Stimulated activated naive B cell treated with anti-CD40 and anti-IgM and Interleukin-4, amounts not matched to agents 10 μg/mL and 1 μg/mL and 100 μg/mL, for 72 hours (primary cell): Measurements from ENCODE around the gene FEN1.
A peak's percentile ranks its signal among the peaks of the same experiment; 100 is the strongest.

Source experiments
- ATAC-seq, 2 donors: fragments of 150-1000 bp; cut with Tn5 transposase; replicated peaks; 2 replicates each; pipeline ENCODE4 v1.10.0; 2021; ENCODE audit warnings: moderate library complexity in 1 of 2
- DNase-seq: peaks from one replicate; pipeline ENCODE4 v3.0.0; 2021
- H3K27ac Mint-ChIP-seq: one replicate; pipeline ENCODE4 v1.8.0; 2022; ENCODE audit warnings: mild to moderate bottlenecking, mixed read lengths
- H3K27me3 Mint-ChIP-seq, 2 donors: one replicate each; pipeline ENCODE4 v1.8.0; 2022; ENCODE audit warnings: mixed read lengths in 2 of 2
- H3K36me3 Mint-ChIP-seq, 2 donors: one replicate each; pipeline ENCODE4 v1.8.0; 2022; ENCODE audit warnings: mixed read lengths in 2 of 2, mild to moderate bottlenecking in 1 of 2
- H3K4me1 Mint-ChIP-seq, 2 donors: one replicate each; pipeline ENCODE4 v1.8.0; 2022; ENCODE audit warnings: mixed read lengths in 2 of 2, mild to moderate bottlenecking in 1 of 2
- H3K4me3 Mint-ChIP-seq, 2 donors: one replicate each; pipeline ENCODE4 v1.8.0; 2022; ENCODE audit warnings: mild to moderate bottlenecking in 2 of 2, mixed read lengths in 2 of 2, moderate library complexity in 1 of 2
- H3K9me3 Mint-ChIP-seq, 2 donors: one replicate each; pipeline ENCODE4 v1.8.0; 2022; ENCODE audit warnings: mixed read lengths in 2 of 2, mild to moderate bottlenecking in 1 of 2

The FEN1 gene

GRCh38 chr11:61787928-61788491 is 4.7 kb upstream of the FEN1 start:
- DNase-seq: no peak
- Mint-ChIP-seq H3K27ac (no peak overlapping the region), H3K36me3 (peaks cover 37 to 53% of the 10 kb centered on the region in 2 donors)

GRCh38 chr11:61791737-61792309 is 888 bp upstream of the FEN1 start:
- Mint-ChIP-seq H3K9me3 (no peaks in the 10 kb centered on the region), H3K27me3 (no peaks in the 10 kb centered on the region), H3K27ac (peak overlapping the region; percentile 99), H3K4me1 (peaks cover 25 to 44% of the 10 kb centered on the region in 2 donors), H3K36me3 (peaks cover 24 to 40% of the 10 kb centered on the region in 2 donors), H3K4me3 (peak overlapping the region; percentile 92)
- DNase-seq: peak; percentile 42
- ATAC-seq: peak; percentile 53 to 62

More at GRCh38 chr11:61787928-61788491, 4.7 kb upstream of the FEN1 start:
- no peaks in the 10 kb centered on the region for H3K9me3 Mint-ChIP-seq
- no peak for ATAC-seq
- no peaks in the 10 kb centered on the region for H3K27me3 Mint-ChIP-seq
- H3K4me3 Mint-ChIP-seq: no peak overlapping the region
- peaks cover 27 to 48% of the 10 kb centered on the region in 2 donors for H3K4me1 Mint-ChIP-seq

DNA sequence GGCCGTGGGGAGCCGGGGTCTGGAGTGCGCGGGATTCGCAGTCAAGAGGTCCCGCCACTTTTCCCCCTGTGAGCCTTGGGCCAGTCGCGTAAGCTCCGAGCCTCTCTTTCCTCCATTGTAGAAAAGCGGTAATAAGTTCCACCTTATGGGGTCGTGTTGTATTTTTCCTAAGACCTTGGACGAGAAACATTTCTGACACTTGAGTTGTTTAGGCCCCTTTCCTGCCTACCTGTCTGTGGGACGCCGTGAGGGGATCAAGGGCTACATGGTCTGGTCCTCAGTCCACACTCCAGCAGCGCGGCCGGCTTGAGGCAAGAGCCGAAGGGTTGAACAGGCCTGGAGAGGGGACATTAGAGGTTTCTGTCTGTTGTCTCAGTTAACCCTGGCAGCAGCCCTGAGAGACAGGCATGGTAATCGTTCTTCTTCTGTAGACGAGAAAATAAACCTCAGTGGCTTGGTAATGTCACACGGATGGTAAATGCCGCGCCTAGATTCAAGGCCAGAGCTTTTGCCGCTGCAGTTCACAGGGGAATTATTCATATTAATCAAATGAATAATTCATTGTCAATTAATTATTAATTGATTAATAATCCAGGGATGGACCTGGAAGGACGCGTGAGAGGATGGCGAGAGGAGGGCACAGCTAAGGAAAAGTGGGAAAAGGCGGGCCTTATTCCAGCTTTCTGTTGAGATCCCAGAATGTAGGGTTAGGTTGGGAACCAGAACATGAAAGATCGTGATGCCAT is 545 bp downstream of the FEN1 start:
- DNase-seq: no peak
- Mint-ChIP-seq H3K4me1 (peaks cover 23 to 41% of the 10 kb centered on the region in 2 donors), H3K27ac (peak overlapping the region; percentile 99), H3K4me3 (peak overlapping the region; percentile 92), H3K27me3 (no peaks in the 10 kb centered on the region), H3K36me3 (peaks cover 19 to 45% of the 10 kb centered on the region in 2 donors), H3K9me3 (no peaks in the 10 kb centered on the region)
- ATAC-seq: peak; percentile 32 to 35

GRCh38 chr11:61793829-61794204 is 1.1 kb downstream of the FEN1 start:
- no peak for DNase-seq
- no peaks in the 10 kb centered on the region for H3K9me3 Mint-ChIP-seq
- peak overlapping the region; percentile 65 for H3K27ac Mint-ChIP-seq
- H3K4me3 Mint-ChIP-seq: peak overlapping the region; percentile 92
- H3K4me1 Mint-ChIP-seq: peaks cover 25 to 41% of the 10 kb centered on the region in 2 donors
- H3K36me3 Mint-ChIP-seq: peaks cover 17 to 43% of the 10 kb centered on the region in 2 donors
- no peak for ATAC-seq
- no peaks in the 10 kb centered on the region for H3K27me3 Mint-ChIP-seq

DNA sequence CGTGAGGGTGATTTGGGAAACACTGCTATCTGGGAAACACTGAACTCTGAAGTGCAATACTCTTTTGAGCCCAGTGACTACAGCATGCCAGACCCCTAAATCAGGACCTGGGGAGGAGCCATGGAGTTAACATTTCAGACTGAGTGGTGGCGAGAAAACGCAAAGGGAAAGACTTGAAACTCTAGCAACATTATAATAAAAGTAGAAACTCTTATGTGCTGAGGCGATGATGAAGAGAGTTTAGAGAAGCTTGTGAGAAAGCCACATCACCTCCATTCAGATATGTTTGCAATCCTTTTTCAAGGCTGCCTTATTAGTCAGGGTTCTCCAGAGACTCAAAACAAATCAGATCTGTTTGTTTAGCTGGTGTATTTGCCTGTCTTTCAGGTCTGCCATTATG is 1.9 kb downstream of the FEN1 start:
- Mint-ChIP-seq H3K9me3 (no peaks in the 10 kb centered on the region), H3K4me1 (peaks cover 24 to 39% of the 10 kb centered on the region in 2 donors), H3K27ac (no peak overlapping the region), H3K27me3 (no peaks in the 10 kb centered on the region), H3K4me3 (no peak overlapping the region), H3K36me3 (peaks cover 19 to 45% of the 10 kb centered on the region in 2 donors)
- no peak for ATAC-seq
- no peak for DNase-seq

DNA sequence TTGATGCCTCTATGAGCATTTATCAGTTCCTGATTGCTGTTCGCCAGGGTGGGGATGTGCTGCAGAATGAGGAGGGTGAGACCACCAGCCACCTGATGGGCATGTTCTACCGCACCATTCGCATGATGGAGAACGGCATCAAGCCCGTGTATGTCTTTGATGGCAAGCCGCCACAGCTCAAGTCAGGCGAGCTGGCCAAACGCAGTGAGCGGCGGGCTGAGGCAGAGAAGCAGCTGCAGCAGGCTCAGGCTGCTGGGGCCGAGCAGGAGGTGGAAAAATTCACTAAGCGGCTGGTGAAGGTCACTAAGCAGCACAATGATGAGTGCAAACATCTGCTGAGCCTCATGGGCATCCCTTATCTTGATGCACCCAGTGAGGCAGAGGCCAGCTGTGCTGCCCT is 2.7 kb downstream of the FEN1 start:
- Mint-ChIP-seq H3K4me3 (no peak overlapping the region), H3K27ac (no peak overlapping the region), H3K36me3 (peaks cover 16 to 39% of the 10 kb centered on the region in 2 donors), H3K9me3 (no peaks in the 10 kb centered on the region), H3K27me3 (no peaks in the 10 kb centered on the region), H3K4me1 (peaks cover 20 to 30% of the 10 kb centered on the region in 2 donors)
- DNase-seq (no peak), ATAC-seq (no peak)

- H3K36me3 Mint-ChIP-seq: peaks cover 18 to 40% of the 10 kb centered on the region in 2 donors
These were observed 3.3 kb downstream of the FEN1 start for GRCh38 chr11:61795876-61796526.

DNA sequence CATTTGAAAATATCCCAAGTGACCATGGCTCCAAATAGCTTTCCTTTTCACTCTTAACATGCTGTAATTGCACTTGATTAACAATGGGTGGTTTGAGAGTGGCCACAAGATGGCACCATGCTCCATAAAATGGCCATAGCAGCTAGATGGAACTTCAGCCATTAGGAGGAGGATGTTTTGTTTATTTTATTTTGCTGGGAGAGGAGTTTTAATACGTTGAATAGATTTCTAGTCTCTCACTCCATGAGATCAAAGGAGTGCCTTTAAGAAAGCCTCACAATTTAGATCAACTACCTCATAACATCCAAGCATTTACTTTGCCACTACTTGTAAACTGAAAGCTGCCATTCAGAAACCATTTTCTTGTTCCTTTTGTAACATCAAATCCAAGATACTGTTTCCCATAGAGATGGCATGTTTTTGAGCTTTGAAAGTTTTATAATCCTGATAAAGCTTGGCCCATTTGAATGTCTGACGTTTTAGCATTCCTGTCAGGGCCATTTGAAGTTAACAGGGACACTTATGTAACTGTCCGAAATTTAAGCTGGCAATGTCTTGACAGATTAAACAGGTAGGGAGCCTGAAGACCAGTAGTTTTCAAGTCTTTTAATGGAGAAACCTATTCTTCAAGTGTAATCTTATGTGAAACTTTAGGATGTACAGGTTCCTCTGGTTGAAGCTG is 4.7 kb downstream of the FEN1 start:
- Mint-ChIP-seq H3K27me3 (no peaks in the 10 kb centered on the region), H3K4me1 (peaks cover 16 to 19% of the 10 kb centered on the region in 2 donors), H3K4me3 (no peak overlapping the region), H3K9me3 (no peaks in the 10 kb centered on the region), H3K27ac (no peak overlapping the region), H3K36me3 (peaks cover 23 to 48% of the 10 kb centered on the region in 2 donors)
- DNase-seq (peak; percentile 37), ATAC-seq (no peak)

More at GRCh38 chr11:61795876-61796526, 3.3 kb downstream of the FEN1 start:
- no peaks in the 10 kb centered on the region for H3K27me3 Mint-ChIP-seq
- ATAC-seq: no peak
- H3K27ac Mint-ChIP-seq: no peak overlapping the region
- no peak for DNase-seq
- H3K4me1 Mint-ChIP-seq: peaks cover 22 to 30% of the 10 kb centered on the region in 2 donors
- H3K9me3 Mint-ChIP-seq: no peaks in the 10 kb centered on the region
- H3K4me3 Mint-ChIP-seq: no peak overlapping the region

DNA sequence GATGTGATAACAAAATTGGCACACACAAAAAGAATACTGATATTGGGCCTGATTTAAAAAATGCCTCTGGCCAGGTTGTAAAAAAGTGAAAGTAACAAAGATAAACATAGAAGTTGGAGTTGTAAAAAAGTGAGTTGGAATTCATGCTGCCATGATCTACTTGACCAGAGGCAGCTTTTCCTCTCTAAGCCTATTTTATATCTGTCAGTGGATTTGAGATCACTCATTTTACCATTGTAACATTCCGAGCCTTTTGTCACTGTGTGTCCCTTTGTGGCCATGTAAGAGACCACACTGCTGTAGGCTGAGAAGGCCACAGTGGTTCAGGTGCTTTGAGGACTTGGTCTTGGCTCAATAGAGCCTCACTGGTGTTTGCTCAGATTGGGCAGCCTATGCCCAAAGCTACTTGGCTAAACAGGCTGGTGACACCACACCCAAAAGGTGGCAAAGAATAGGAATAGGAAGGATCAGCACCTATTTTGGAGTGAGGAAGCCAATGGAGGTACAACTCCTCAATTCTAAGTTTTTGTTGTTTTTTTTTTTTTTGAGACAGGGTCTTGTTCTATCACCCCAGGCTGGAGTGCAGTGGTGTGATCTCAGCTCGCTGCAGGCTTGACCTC is 7.1 kb downstream of the FEN1 start:
- Mint-ChIP-seq H3K9me3 (no peaks in the 10 kb centered on the region), H3K27me3 (no peaks in the 10 kb centered on the region), H3K27ac (no peak overlapping the region), H3K4me1 (peaks cover 10 to 15% of the 10 kb centered on the region in 2 donors), H3K36me3 (peaks cover 40 to 71% of the 10 kb centered on the region in 2 donors), H3K4me3 (no peak overlapping the region)
- DNase-seq (no peak), ATAC-seq (no peak)

DNA sequence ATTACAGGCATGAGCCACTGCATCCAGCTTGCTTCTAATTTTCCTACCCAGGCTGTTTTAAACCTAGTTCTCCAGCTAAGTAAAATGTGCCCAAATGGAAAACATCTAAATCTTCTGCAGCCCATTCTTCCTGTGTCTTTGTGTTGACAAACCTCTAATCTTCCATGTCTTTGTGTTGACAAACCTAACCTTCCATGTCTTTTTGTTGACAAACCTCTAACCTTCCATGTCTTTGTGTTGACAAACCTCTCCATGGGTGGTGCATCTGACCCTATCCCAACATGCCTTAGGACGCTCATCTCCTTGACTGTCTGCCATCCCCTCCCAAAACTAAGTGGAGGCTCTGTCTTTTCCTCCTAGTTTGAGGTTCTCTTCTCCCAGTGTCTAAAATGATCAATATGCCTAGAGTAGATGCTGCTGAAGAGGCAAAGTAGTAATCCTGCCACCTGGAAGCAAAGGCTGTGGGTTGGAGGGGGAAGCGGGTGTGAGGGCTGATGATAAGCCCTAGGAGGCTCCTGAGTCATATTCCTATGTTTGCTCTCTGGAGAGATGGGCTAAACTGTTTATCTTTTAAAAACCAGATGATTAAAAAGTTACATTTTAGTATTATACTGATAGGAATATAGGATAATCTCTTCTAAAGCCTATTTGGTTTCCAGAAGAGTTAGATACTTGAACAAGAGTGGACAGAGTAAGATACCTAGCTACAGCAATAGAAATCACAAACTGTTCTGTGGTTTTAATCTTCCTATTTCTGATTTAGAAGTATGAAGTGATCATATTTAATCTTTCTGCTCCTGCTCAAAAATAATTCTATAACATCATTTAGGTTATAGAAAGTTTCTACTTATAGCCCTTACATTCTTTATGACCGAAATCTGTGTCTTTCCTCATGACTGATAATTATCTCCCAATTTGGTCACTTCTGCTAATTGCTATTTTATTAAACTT is 7.9 kb downstream of the FEN1 start:
- DNase-seq (no peak), ATAC-seq (no peak)
- Mint-ChIP-seq H3K27ac (peak overlapping the region; percentile 22), H3K36me3 (peaks cover 46 to 73% of the 10 kb centered on the region in 2 donors), H3K9me3 (no peaks in the 10 kb centered on the region), H3K27me3 (no peaks in the 10 kb centered on the region), H3K4me3 (no peak overlapping the region), H3K4me1 (peaks cover 10 to 12% of the 10 kb centered on the region in 2 donors)

DNA sequence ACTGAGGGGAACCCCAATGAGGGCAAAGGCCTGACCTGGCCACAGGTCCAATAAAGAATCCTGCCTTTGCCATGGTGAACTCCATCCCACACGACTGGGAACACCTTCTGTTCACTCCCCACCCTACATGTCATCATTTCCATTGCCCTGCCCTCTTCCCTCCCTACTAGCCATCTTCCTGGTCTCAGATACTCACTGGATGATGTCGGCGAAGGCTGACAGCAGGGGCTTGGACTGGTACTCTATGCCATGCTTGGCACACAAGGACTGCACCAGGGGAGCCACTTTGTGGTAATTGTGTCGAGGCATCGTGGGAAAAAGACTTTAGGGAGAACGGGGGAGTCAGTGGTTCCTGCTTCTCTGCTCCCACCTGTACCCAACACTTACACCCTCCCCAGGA is 9.9 kb downstream of the FEN1 start:
- Mint-ChIP-seq H3K36me3 (peaks cover 48 to 66% of the 10 kb centered on the region in 2 donors), H3K27me3 (no peaks in the 10 kb centered on the region), H3K4me1 (peaks cover 0 to 5% of the 10 kb centered on the region in 2 donors), H3K4me3 (no peak overlapping the region), H3K9me3 (no peaks in the 10 kb centered on the region), H3K27ac (no peak overlapping the region)
- no peak for ATAC-seq
- DNase-seq: no peak

- no peak overlapping the region for H3K27ac Mint-ChIP-seq
- no peaks in the 10 kb centered on the region for H3K27me3 Mint-ChIP-seq
- ATAC-seq (no peak), DNase-seq (no peak)
- H3K4me3 Mint-ChIP-seq: no peak overlapping the region
- no peaks in the 10 kb centered on the region for H3K9me3 Mint-ChIP-seq
- peaks cover 51 to 74% of the 10 kb centered on the region in 2 donors for H3K36me3 Mint-ChIP-seq
- peaks cover 0 to 3% of the 10 kb centered on the region in 2 donors for H3K4me1 Mint-ChIP-seq
These were observed 11.4 kb downstream of the FEN1 start for GRCh38 chr11:61803889-61804647.
